ENCODE measurements around the gene GSTM1.
"Not testable (repeated sequence)": the region's sequence is repeated elsewhere in the genome, so short reads cannot be mapped to it uniquely, and the experiment has no call there.

Gene GSTM1

GRCh38 chr1:109697066-109697465, 9.4 kb downstream of the GSTM1 start:
- TF ChIP-seq CTCF (IDR thresholded peaks at IDR 0.05; ENCODE audit: insufficient read depth, low read depth, low read length, missing control alignments), result no peak
- DNase-seq (ENCODE audit: low read depth), result no peak
- H3K4me3 ChIP-seq (ENCODE audit: low read depth, low read length), result no peak overlapping the region

GRCh38 chr1:109697861-109698260, 10.2 kb downstream of the GSTM1 start:
- not testable (repeated sequence) for H3K4me3 ChIP-seq (ENCODE audit: low read depth, low read length); DNase-seq (ENCODE audit: low read depth)

GRCh38 chr1:109702940-109703339, 15.3 kb downstream of the GSTM1 start:
- DNase-seq (ENCODE audit: low read depth); H3K4me3 ChIP-seq (ENCODE audit: low read depth, low read length): not testable (repeated sequence)

GRCh38 chr1:109704173-109704572, 16.6 kb downstream of the GSTM1 start:
- no peak for TF ChIP-seq CTCF (IDR thresholded peaks at IDR 0.05; ENCODE audit: insufficient read depth, low read depth, low read length, missing control alignments)
- DNase-seq (ENCODE audit: low read depth), result peak; percentile 8
- H3K4me3 ChIP-seq (ENCODE audit: low read depth, low read length), result no peak overlapping the region

- no peak for TF ChIP-seq CTCF (IDR thresholded peaks at IDR 0.05; ENCODE audit: insufficient read depth, low read depth, low read length, missing control alignments)
- H3K4me3 ChIP-seq (ENCODE audit: low read depth, low read length), result no peak overlapping the region
- no peak for DNase-seq (ENCODE audit: low read depth)
These were observed 17.8 kb downstream of the GSTM1 start for GRCh38 chr1:109705411-109705810.

GRCh38 chr1:109708949-109709348, 21.3 kb downstream of the GSTM1 start:
- DNase-seq (ENCODE audit: low read depth), result not testable (repeated sequence)

GRCh38 chr1:109709822-109710221, 22.2 kb downstream of the GSTM1 start:
- DNase-seq (ENCODE audit: low read depth); H3K4me3 ChIP-seq (ENCODE audit: low read depth, low read length): not testable (repeated sequence)

More at GRCh38 chr1:109708949-109709348, 21.3 kb downstream of the GSTM1 start:
- not testable (repeated sequence) for H3K4me3 ChIP-seq (ENCODE audit: low read depth, low read length)

- not testable (repeated sequence) for DNase-seq (ENCODE audit: low read depth); H3K4me3 ChIP-seq (ENCODE audit: low read depth, low read length)
These were observed 24.1 kb downstream of the GSTM1 start, which contains the start of gene GSTM5 for GRCh38 chr1:109711593-109712320. Gene GSTM5, plus strand, starts transcription at chr1:109712251. Its CDS starts 62 bp downstream, at chr1:109712313.

- H3K4me3 ChIP-seq (ENCODE audit: low read depth, low read length), result no peak overlapping the region
- no peak for TF ChIP-seq CTCF (IDR thresholded peaks at IDR 0.05; ENCODE audit: insufficient read depth, low read depth, low read length, missing control alignments)
- no peak for DNase-seq (ENCODE audit: low read depth)
These were observed 24.8 kb downstream of the GSTM1 start for GRCh38 chr1:109712321-109712864.
